GM12892 (cell line): ENCODE measurements around the gene CBLB.

Experiments
- POLR2A ChIP-seq: IDR thresholded peaks from 2 replicates; pipeline ENCODE4 v1.6.1; 2011; ENCODE audit warnings: low read depth, low read length, control low read depth
- POLR2AphosphoS5 ChIP-seq: IDR thresholded peaks from 2 replicates; pipeline ENCODE4 v1.6.1; 2011; ENCODE audit warnings: low read depth, low read length, control low read depth

DNA sequence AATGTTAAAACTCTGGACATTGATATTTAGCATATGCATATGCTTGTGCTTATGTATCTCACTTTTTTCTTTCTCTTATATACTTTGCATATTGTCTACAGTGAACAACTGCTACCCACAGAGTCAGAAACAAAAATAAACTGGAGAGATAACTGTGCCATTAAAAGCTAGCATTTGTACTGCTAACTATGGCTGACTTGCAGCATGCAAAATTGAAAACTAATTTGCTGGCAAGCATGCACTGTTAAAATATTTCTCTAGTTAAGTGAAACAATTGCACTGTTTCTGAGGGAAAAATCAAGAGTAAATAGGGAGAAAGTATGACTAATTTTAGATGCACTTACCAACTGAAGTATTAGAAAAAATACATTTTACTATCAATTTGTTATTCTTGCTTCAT is 177.8 kb downstream of the CBLB start:
- TF ChIP-seq POLR2AphosphoS5 (no peak), POLR2A (no peak)
